Body of pancreas (tissue), 4 donors: ENCODE results near the gene MT1A.

Source experiments
- POLR2A ChIP-seq, 3 donors: fragments of 450-650 bp; IDR thresholded peaks; one replicate each; pipeline ENCODE4 v1.6.1; 2016; ENCODE audit warnings: antibody characterized with exemption in 3 of 3, mild to moderate bottlenecking in 2 of 3
- TF ChIP-seq, protein P1 (sequence below), 7 experiments: fragments of 450-650 bp in 4 of 7; fragments of 200-600 bp in 3 of 7; sonication (generic) in 3 of 7; IDR thresholded peaks; one replicate each; pipeline ENCODE4 v1.5.1; 2016 to 2019; ENCODE audit warnings: antibody characterized with exemption in 7 of 7

DNA sequence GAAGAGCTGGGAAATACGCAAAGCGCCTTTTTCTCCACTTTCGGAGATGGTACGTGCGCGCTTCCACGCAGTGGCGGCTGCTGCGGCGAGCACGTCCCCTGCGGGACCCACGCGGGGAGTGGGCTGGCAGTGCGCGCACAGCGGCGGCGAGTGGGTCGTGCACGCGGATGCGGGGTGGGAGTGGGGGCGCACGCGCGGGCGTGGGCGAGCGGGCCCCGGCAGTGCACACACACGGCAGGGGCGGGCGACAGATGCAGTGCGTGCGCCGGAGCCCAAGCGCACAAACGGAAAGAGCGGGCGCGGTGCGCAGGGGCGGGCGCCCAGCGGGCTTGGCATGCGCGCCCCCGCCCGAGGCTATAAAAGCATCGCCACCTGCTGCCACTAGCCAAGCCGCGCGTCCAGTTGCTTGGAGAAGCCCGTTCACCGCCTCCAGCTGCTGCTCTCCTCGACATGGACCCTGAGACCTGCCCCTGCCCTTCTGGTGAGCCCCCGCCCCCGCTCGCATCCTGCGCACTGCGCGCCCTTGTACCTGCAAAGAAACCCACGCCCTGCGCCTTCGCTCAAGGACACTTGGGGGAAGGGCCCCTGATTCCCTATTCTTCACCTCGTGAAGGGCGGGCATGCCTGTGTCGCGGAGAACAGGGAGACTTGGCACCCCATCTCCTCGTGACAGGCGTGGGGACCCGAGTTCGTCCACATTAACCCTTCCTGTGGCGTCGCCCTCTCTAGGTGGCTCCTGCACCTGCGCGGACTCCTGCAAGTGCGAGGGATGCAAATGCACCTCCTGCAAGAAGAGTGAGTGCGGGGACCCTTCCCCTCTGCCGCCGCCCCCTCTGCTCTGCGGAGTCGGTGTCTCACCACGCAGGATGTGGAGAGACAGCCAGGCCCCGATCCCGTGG, 49.1 kb upstream of the MT1A start, which contains the start of gene MT3:
- TF ChIP-seq, protein P1, sequence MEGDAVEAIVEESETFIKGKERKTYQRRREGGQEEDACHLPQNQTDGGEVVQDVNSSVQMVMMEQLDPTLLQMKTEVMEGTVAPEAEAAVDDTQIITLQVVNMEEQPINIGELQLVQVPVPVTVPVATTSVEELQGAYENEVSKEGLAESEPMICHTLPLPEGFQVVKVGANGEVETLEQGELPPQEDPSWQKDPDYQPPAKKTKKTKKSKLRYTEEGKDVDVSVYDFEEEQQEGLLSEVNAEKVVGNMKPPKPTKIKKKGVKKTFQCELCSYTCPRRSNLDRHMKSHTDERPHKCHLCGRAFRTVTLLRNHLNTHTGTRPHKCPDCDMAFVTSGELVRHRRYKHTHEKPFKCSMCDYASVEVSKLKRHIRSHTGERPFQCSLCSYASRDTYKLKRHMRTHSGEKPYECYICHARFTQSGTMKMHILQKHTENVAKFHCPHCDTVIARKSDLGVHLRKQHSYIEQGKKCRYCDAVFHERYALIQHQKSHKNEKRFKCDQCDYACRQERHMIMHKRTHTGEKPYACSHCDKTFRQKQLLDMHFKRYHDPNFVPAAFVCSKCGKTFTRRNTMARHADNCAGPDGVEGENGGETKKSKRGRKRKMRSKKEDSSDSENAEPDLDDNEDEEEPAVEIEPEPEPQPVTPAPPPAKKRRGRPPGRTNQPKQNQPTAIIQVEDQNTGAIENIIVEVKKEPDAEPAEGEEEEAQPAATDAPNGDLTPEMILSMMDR (IDR thresholded peaks at IDR 0.05), result no peak
- TF ChIP-seq POLR2A (IDR thresholded peaks at IDR 0.05), result no peak
